SH-SY5Y (cell line): ENCODE measurements around the gene DNPEP.

Source experiments
- GATA2 ChIP-seq: IDR thresholded peaks from 2 replicates; pipeline ENCODE4 v1.6.1; 2011; ENCODE audit warnings: mild to moderate bottlenecking, low read depth, low read length
- GATA3 ChIP-seq: IDR thresholded peaks from 2 replicates; pipeline ENCODE4 v1.6.1; 2011; ENCODE audit warnings: low read depth, mild to moderate bottlenecking, low read length, moderate library complexity

DNA sequence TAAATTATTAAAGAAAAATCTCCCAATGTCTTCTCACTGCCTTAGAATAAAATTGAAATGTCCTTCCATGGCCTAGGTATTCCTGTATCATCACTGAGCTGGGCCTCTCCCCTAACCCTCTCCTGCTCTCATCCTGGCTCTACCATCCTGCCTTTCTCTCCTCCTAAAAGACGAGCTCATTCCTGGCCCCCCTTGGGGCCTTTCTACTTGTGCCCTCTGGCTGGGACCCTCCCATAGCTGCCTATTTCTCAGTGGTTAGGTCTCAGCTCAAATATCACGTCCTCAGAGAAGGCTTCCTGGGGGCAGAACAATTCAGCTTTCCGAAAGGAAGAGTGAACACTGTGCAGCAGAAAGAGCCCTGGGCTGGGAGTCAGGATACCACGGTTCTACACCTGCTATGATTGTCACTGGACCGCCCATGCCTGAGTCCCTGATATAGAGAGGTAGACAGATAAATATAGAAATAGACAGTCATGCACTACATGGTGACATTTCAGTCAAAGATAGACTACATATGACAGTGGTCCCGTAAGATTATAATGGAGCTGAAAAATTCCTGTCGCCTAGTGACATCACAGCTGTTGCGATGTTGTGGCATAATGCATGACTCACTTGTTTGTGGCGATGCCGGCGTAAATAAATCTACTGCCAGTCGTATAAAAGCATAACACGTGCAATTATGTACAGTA, 9.4 kb downstream of the DNPEP start:
- TF ChIP-seq GATA3, result no peak
- TF ChIP-seq GATA2, result no peak
